Inflammatory macrophage (primary cell): Measurements from ENCODE around the gene SETX.
A peak's percentile ranks its signal among the peaks of the same experiment; 100 is the strongest.
"Not testable (repeated sequence)": the region's sequence is repeated elsewhere in the genome, so short reads cannot be mapped to it uniquely, and the experiment has no call there.

Experiments
- DNase-seq, 2 donors: peaks; one replicate each; pipeline ENCODE4 v3.0.0-alpha.2; 2020 to 2022

The SETX gene

DNA sequence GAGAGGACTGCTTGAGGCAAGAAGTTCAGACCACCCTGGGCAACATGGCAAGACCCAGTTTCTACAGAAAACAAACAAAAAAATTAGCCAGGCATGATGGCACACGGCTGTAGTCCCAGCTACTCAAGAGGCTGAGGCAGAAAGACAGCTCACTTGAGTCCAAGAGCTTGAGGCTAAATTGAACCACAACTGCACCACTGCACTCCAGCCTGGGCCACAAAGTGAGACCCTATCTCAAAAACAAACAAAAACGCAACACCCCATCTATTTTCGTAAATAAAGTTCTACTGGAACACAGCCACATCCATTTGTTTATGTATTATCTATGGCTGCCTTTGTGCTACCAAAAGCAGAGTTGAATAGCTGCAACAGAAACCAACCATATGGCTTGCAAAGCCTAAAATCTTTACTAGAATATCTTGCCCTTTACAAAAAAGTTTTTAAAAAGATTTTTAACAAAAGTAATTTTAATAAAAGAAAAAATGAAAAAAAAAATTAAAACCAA lies 67.5 kb downstream of the SETX start:
- DNase-seq, result no peak

DNA sequence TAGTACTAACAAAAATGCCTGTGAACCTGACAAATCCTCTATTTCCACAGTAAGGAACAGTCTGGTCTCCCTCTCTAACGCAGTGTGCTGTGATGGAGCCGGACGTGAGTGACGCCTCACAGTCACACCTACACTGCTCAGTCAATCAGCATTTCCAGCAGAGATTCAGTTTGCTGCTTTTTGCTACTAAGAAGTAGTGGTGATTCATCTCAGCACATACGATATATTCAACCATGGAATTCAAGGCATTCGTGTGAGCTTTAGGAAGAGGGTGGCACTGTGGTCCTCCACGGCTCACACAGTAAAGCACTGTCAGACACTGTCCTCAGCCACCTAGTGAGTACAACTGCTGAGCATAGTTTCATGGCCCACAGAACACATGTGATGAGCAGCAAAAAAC lies 70.9 kb downstream of the SETX start:
- no peak for DNase-seq

DNA sequence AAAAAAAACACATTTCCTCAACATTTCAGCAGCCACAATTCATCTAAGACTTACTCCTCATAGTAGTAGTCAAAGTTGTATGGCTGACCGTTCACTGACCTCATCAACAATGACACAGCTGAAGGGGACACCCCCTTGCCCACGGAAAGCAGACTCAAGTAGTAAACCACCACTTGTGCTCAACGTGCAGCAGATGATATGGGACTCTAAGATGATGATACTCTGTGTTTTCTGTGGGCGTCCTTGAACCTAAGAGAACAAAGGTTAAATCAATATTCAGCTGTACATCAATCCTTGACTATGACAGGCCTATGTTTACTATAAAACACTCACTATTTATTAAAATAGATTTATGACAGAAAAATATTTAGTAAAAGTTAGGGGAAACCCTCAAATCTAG lies 71.6 kb downstream of the SETX start:
- DNase-seq, result no peak

DNA sequence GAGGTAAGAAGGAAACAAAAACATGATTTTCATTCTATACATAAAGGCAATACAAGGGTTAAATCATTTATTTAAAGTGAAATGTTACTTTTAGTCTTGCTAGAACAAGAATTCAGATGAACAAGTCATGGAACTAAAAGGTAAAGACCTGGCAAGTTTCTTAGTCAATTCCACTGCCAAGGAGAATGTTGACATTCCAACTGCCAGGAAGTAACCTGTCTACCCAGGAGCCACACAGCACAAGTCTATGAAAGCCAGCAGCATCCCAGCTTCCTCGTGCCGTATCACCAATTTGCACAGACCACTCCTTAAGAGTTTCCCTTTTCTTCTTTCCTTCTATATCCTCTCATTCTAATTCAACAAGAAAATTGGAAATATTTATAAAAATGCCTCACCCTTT lies 79.9 kb downstream of the SETX start:
- DNase-seq, result no peak

DNA sequence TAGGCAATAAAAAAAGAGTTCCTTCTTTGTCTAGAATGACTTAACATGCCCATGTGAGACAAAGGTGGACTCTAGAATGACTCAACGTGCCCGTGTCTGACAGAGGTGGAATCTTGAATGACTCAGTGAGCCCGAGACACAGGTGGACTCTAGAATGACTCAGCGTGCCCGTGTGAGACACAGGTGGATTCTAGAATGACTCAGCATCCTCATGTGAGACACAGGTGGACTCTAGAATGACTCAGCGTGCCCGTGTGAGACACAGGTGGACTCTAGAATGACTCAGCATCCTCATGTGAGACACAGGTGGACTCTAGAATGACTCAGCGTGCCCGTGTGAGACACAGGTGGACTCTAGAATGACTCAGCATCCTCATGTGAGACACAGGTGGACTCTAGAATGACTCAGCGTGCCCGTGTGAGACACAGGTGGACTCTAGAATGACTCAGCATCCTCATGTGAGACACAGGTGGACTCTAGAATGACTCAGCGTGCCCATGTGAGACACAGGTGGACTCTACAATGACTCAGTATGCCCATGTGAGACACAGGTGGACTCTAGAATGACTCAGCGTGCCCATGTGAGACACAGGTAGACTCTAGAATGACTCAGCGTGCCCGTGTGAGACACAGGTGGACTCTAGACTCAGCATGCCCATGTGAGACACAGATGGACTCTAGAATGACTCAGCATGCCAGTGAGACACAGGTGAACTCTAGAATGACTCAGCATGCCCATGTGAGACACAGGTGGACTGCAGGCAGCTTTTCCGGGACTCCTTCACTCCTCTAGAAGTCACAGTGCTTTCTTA lies 84.9 kb downstream of the SETX start:
- DNase-seq, result not testable (repeated sequence)

DNA sequence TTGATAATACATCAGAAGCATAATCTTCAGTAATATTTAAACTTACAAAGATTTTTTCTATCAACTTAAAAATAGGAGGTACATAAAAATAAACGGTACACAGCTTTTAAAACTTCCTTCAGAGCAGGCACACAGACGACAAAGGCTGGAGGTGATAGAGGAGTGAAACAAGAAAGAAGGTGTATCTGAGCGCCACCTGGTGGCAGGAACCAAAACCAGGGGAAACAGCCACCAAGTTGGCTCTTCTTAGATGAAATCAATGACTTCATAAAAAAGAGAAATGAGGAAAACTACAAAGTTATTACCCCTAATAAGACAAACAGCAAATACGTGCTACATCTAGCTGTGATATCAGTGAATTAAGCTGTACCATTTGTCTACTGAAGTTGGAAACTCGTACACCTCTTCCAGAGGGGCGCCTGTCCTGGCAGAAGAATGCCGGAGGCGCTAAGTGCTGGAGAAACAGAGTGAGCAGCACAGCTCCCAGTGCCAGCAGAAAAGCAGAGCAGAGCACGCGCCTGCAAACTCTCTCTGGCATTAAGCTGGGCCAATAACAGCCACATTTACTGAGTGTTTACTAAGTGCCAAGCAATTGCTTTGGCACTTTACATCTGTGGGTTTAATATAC lies 85.9 kb downstream of the SETX start:
- peak; percentile 62 to 66 for DNase-seq

DNA sequence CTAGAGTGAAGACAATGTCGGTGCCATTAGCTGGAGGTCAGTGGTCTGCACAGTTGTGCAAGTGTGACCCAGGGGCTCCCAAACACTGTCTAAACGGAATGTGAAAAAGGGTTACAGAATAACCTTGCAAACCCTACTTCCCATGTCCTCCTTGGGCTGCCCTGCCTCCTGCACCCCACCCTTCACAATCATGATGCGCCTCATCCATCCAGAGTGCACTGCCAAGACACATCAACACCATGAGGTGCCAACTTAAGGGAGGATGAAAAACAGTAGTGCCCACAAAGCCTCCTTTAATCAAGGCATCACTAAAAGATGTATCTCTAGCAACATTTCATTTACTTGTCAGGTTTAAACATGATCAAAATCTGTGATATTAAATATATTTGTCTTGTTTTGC lies 87.1 kb downstream of the SETX start:
- no peak for DNase-seq

DNA sequence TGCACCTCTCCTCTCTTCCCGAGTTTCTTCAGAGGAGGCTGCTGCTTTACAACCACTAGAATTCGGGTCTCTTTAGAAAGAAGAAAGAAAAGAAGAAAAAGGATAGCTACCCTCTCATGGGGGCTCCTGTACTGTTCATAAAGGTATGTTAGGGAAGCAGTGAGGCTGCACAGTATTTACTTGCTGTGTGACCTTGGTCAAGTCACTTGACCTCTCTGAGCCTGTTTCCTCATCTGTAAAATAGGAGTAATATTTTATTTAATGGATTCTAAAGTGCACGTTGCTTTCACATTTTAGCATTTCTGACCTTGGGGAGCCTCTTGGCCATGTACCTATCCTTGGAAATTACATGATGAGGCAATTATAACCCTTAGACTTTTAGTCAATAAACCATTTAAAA lies 88.8 kb downstream of the SETX start:
- no peak for DNase-seq

DNA sequence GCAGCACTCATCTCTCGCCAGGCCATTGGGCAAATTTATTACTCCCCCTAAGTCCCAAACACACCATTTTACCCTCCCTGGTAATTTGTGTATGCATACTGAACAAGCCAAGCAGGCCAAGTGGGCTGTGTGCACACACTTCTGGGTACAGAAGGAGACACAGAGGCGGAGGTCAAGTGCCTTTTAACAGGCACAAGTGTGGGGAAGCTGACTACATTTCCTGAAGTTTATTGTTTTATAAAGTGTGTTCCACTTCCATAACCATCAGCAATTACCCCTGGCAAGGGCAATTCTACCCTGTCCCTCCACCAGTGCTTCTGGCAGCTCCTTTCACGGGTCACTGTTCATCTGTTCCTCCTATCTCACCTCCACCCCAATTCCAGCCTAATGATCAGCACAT lies 93.9 kb downstream of the SETX start:
- no peak for DNase-seq

DNA sequence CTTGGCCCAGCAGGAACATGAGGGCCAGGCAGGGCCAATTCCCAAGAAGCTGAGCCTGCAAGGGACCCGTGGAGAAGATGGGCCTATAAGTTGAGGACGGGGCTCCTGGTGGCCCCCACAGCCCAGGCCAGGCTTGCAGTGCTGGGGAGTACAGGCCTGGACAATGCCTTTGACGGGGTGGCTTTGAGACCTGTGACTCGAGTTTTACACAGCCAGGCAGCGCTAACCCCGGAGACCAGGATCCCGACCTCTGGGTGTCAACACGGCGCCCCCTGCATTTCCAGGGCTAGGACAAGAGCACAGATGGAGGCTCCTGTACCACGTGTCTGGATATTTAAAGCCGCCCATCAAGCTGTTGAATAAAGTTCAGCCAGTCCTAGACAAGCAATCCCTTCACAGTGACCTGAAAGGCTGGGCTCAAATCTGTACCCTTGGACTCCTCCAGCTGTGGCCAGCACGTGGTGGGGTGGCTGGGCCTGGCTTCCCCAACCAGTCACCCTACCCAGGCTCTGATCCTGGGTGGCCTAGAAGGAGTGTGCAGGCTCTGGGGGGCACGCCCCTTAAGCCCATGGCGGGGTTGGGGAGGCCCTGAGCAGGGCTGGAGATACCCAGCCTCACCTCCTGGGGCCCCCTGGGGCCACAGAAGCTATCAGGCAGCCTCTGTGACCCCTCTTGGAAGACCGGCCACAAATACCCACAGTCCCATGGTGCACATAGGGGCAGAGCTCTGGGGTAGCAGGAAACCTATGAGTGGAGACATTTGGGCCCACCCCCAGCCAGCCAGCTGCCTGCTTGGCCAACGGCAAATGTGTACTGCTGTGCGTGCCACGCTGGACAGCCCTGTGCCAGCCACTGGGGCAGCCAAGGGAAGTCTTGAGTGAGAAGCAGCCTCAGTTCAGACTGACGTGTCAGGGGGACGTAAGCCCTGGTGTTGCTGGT lies 104.2 kb downstream of the SETX start:
- DNase-seq, result no peak

DNA sequence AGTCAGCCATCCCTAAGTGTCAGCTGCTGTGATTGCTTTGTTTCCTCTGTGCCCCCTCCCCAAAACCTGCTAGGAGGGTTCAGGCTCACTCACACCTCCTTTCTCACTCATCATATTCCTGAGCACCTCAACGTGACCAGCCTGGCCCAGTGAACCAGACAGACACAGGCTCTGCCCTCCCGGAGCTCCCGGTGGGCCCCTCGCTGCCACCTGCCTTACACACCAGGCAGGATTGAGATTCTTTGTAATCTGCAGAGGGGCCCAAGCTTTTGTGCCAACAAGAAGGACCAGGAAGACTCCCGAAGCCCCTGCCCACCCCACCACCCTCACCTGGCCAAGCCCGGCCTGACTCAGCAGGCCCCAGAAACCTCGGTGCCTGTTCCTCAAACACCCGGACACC lies 105.1 kb downstream of the SETX start:
- no peak for DNase-seq

DNA sequence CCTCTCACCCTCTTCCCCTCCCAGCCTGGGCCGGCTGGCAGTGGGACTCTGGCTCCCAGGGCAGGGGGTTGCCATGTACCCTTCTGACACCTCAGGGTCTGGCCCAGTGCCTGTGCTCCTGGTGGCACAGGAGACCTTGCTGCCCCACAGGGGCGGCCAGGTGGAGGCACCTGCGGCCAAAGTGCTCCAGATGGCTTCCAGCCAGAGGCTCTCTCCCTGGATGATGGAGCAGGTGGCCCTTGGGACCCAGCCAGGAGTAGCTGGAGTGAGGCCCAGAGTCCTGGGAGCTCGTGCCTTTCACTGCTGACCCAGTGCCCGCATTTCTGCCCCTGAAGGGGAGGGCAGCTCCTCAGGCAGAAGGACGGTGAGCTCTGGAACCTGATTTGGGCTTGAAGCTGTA lies 105.7 kb downstream of the SETX start:
- no peak for DNase-seq

DNA sequence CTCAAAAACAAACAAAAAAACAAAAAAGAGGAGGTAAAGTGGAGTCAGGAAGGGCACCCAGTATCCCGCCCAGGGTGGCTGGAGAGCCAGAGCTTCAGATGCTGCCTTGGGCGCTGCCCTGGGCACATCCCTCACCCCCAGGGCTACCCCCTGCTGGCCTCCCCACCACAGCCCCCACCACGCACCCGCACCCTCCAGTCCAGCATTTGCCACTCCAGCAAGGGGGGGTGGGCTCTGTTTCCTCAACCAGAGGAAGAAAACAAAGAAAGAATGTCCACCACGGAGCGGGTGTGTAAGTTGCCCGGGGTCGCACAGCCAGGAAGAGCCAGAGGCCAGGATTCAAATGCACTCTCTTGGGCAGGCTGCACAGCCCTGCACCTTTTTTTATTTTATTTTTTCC lies 106.8 kb downstream of the SETX start:
- DNase-seq, result no peak

DNA sequence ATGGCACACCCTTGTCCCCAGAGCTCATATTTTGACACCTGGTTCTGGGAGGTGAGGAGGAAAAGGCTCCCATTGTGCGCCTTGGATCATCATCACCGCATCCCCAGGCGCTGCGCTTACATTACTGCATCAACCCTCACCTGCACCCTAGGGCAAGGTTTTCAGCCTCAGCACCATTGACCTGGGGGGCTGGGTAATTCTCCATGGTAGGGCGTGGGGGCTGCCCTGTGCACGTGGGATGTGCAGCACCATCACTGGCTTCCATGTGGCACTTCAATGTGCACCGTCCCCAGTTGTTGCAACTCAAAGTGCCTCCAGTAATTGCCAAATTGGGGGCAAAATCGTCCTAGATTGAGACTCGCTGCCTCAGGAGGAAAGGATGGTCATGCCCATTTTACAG lies 109.3 kb downstream of the SETX start:
- no peak for DNase-seq

DNA sequence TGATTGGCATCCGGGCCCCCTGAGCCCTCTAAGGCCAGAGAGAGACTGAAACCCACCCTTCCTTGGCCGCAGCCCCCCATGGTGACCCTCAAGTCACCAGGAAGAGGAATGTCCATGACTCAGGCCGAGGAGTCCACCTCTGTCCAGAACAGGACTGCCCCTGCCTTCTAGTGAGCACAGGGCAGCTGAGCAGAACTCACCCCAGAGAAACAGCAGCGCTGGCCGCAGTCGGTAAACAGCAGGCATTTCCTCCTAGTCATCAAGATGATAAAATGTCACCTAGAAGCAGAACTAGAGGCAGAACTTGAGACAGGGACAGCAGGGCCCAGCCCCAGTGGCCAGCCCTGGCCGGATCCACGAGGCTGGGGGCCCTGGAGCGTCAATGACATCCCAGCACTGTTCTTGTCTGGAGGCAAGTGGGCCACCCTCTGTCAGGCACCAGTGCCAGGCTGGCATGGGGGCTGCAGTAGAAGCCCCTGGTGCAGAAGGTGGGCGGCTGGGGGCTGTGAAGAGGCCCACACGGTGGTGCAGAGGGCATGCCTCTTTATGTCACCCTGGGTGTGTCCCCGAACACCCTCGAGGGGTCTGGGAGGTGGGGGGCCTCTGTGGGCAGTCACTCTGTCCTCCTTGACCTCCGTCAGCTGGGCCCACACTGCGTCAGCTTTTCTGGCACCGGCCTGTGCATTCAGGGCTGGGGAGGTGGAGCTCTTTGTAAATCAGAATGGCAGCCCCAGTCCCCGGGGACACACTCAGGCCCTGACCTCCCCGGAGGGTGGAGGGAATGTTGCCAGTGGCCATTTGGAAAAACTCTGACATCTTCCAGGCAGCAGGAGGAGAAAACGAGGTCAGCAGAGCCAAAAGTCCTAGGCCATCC lies 110.0 kb downstream of the SETX start:
- DNase-seq, result no peak

DNA sequence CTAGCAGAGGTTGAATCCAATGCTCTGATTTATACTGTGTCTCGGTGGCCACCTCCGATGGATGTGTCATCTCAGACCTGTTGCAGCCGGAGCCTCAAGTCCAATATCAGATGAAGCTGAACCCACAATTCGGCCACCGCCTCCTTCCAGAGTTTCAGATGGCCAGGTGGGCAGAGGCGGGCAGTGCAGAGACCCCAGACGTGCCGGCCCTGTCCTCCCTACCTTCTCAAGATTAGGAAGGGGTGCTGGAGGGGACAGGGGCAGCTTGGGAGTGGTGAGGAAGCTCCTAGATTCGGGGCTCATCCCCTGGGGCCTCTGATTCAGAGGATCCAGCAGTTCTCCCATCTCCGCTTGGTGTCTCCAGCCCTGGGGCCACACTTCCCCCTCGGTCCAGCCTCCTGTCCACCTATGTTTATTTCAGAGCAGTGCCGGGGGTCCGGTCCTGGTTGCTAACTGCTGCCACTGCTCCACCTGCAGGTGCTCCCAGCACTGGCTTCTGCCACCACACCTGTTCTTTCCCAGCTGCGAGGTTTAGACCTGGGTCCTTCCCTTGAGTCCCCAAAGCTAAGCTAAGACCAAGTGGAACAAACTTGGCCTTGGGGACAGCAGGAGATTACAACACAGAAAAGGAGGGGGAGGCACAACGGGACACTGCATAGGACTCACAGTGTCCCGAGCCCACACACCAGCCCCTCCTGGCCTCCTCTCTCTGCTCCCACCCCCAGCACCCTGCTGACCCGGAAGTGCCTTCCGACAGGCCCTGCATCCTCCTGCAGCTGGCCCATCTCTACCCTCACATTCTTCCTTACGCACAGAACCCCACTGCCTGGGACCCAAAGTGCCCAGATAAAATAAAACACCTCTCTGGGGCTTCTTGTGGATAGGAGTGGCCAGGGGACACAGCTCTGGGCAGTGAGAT lies 111.4 kb downstream of the SETX start:
- no peak for DNase-seq

DNA sequence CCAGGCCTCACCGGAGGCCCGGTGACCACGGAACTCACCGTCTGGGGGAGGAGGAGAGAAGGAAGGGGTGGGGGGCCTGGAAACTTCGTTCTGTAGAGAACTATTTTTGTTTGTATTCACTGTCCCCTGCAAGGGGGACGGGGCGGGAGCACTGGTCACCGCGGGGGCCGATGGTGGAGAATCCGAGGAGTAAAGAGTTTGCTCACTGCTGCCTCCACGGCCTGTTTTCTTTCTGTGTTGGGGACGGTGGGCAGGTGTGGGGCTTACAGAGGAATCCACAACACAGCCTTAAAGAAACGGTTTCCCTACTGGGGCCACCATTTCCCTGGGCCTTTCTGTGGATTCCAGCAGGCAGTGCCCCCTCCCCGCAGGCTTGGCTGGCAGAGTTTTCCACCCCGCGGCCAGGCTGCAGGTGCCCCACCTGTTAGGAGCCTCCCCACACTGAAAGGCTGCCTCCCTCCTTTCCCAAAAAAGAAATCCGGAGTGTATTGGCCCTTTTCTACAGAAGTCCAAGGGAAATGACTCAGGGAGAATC lies 112.1 kb downstream of the SETX start:
- DNase-seq, result no peak

DNA sequence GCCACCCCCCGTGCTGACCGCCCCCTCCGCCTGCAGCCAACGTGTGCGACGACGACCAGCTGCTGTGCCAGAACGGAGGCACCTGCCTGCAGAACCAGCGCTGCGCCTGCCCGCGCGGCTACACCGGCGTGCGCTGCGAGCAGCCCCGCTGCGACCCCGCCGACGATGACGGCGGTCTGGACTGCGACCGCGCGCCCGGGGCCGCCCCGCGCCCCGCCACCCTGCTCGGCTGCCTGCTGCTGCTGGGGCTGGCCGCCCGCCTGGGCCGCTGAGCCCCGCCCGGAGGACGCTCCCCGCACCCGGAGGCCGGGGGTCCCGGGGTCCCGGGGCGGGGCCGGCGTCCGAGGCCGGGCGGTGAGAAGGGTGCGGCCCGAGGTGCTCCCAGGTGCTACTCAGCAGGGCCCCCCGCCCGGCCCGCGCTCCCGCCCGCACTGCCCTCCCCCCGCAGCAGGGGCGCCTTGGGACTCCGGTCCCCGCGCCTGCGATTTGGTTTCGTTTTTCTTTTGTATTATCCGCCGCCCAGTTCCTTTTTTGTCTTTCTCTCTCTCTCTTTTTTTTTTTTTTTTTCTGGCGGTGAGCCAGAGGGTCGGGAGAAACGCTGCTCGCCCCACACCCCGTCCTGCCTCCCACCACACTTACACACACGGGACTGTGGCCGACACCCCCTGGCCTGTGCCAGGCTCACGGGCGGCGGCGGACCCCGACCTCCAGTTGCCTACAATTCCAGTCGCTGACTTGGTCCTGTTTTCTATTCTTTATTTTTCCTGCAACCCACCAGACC lies 112.8 kb downstream of the SETX start:
- DNase-seq, result peak; percentile 25 to 32

DNA sequence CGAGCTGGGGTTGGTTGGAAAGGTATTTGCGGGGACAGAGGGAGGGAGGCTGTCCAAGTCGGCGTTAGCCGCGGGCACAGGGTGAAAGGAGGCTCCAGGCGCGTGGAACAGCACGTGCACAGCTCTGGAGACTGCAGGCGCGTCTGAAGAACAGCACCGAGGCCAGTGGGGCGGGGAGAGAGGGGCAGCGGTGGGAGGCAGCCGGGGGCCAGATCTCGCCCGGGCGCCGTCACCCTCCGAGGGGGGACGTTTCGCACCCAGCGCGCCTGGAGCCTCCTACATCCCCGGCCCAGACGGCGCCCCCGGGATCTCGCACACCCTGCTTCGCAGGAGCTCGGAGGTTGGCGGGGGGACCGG lies 113.3 kb downstream of the SETX start:
- no peak for DNase-seq
